Chondrocyte (in vitro differentiated cells): Measurements from ENCODE around the gene ATG101. TPM values are rescaled to one million over a fixed set of nuclear protein-coding genes. Genes with fewer than 3 reads are reported as not detected.
A peak's percentile ranks its signal among the peaks of the same experiment; 100 is the strongest.

Experiments used
- DNase-seq: peaks from one replicate; pipeline ENCODE4 v3.0.0; 2021; ENCODE audit warnings: mixed read lengths, low spot score
- H3K27ac Mint-ChIP-seq: one replicate; pipeline ENCODE4 v1.8.0; 2021; ENCODE audit warnings: mild to moderate bottlenecking, moderate library complexity, mixed read lengths; ENCODE audit not compliant: unreplicated experiment
- H3K27me3 Mint-ChIP-seq: 2 replicates; pipeline ENCODE4 v1.8.0; 2021; ENCODE audit warnings: low read depth, mixed read lengths
- H3K36me3 Mint-ChIP-seq: 2 replicates; pipeline ENCODE4 v1.8.0; 2021; ENCODE audit warnings: low read depth, mixed read lengths
- H3K4me1 Mint-ChIP-seq: 2 replicates; pipeline ENCODE4 v1.8.0; 2021; ENCODE audit warnings: low read depth, mild to moderate bottlenecking, mixed read lengths
- H3K4me3 Mint-ChIP-seq: one replicate; pipeline ENCODE4 v1.8.0; 2021; ENCODE audit warnings: mild to moderate bottlenecking, moderate library complexity, mixed read lengths; ENCODE audit not compliant: unreplicated experiment
- H3K9me3 Mint-ChIP-seq: 2 replicates; pipeline ENCODE4 v1.8.0; 2021; ENCODE audit warnings: low read depth, mixed read lengths
- total RNA-seq: library from RNA; stranded (reverse); gene quantifications from 3 replicates; pipeline ENCODE4 v1.2.1, GENCODE V29; 2021
- TF ChIP-seq, protein P1 (sequence below): fragments of 200-600 bp; sonication (generic); IDR thresholded peaks from 2 replicates; pipeline ENCODE4 v1.5.0; 2021; ENCODE audit warnings: antibody characterized with exemption, mild to moderate bottlenecking, moderate library complexity

Gene ATG101
- total RNA-seq, 1 donor from 2014 or later = 48.0 TPM

DNA sequence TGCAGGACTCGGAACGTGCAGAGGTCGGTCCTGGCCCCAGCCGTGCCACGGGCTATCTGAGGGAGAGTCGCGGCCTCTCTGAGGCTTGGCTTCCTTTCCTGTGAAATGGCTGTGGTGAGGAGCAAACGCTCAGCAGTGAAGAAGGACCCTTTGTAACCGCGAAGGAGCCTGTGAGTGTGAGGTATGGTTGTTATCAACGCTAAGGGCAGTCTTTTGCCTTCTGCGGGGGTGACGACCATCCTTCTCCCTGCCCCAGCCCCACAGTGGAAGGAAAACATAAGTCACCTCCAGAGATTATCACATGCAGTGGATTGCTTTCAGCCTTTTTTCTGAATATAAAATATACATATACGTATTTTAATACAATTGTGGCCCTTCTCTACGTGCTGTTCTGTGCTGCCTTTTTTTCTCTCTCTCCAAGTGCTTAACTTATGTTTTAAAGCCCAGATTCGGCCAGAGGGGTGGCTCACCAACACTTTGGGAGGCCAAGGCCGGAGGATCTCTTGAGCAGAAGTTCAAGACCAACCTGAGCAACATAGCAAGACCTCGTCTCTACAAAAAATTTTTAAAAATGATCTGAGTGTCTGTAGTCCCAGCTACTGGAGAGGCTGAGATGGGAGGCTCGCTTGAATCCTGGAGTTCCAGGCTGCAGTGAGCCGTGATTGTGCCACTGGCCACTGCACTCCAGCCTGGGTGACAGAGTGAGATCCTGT lies 45.6 kb upstream of the ATG101 start:
- H3K27ac Mint-ChIP-seq = no peak overlapping the region

DNA sequence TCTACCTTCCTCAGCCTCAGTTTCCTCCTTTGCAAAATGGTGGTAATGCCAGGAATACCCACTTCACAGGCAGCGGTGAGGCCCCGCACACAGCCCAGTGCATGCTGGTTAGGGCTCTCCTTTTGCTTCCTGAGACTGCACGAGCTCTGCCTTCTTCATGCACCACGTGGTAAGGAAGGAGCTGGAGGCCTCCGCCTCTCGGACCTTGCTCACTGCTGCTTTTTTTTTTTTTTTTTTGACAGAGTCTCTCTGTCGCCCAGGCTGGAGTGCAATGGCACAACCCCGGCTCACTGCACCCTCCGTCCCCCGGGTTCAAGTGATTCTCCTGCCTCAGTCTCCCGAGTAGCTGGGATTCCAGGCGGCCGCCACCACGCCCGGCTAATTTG lies 44.9 kb upstream of the ATG101 start:
- no peak for DNase-seq
- Mint-ChIP-seq H3K4me3 (no peak overlapping the region), H3K27me3 (no peaks in the 10 kb centered on the region), H3K27ac (no peak overlapping the region), H3K36me3 (no peaks in the 10 kb centered on the region), H3K4me1 (peaks cover 27% of the 10 kb centered on the region), H3K9me3 (no peaks in the 10 kb centered on the region)
- TF ChIP-seq, protein P1, sequence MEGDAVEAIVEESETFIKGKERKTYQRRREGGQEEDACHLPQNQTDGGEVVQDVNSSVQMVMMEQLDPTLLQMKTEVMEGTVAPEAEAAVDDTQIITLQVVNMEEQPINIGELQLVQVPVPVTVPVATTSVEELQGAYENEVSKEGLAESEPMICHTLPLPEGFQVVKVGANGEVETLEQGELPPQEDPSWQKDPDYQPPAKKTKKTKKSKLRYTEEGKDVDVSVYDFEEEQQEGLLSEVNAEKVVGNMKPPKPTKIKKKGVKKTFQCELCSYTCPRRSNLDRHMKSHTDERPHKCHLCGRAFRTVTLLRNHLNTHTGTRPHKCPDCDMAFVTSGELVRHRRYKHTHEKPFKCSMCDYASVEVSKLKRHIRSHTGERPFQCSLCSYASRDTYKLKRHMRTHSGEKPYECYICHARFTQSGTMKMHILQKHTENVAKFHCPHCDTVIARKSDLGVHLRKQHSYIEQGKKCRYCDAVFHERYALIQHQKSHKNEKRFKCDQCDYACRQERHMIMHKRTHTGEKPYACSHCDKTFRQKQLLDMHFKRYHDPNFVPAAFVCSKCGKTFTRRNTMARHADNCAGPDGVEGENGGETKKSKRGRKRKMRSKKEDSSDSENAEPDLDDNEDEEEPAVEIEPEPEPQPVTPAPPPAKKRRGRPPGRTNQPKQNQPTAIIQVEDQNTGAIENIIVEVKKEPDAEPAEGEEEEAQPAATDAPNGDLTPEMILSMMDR = no peak

More for the DNA sequence above, 45.6 kb upstream of the ATG101 start:
- H3K4me3 Mint-ChIP-seq = peak overlapping the region; percentile 74
- H3K36me3 Mint-ChIP-seq = no peaks in the 10 kb centered on the region
- H3K27me3 Mint-ChIP-seq = no peaks in the 10 kb centered on the region
- no peak for DNase-seq
- no peaks in the 10 kb centered on the region for H3K9me3 Mint-ChIP-seq
- TF ChIP-seq, protein P1 = peak; percentile 66
- H3K4me1 Mint-ChIP-seq = peaks cover 25% of the 10 kb centered on the region

DNA sequence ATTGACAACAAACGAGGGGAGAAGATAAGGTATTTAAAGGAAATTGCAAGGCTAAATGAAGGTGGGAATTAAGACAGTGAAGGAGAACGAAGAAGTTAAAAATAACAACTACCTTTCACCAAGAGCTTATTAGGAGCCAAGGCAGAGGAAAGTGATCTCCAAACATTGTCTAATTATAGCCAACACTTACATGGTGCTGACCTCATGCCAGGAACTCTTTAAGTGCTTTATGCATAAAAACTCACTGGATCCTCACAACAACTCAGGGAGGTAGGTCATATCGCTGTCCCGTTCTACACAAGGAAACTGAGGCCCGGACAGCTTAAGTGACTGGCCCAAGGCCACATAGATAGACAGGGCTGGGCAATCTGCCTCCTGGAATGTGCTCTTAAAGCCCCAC lies 43.5 kb upstream of the ATG101 start:
- TF ChIP-seq, protein P1 = no peak
- H3K9me3 Mint-ChIP-seq = no peaks in the 10 kb centered on the region
- no peak for DNase-seq
- H3K4me1 Mint-ChIP-seq = peaks cover 24% of the 10 kb centered on the region
- H3K4me3 Mint-ChIP-seq = peak overlapping the region; percentile 80
- no peaks in the 10 kb centered on the region for H3K27me3 Mint-ChIP-seq
- H3K27ac Mint-ChIP-seq = no peak overlapping the region
- no peaks in the 10 kb centered on the region for H3K36me3 Mint-ChIP-seq

DNA sequence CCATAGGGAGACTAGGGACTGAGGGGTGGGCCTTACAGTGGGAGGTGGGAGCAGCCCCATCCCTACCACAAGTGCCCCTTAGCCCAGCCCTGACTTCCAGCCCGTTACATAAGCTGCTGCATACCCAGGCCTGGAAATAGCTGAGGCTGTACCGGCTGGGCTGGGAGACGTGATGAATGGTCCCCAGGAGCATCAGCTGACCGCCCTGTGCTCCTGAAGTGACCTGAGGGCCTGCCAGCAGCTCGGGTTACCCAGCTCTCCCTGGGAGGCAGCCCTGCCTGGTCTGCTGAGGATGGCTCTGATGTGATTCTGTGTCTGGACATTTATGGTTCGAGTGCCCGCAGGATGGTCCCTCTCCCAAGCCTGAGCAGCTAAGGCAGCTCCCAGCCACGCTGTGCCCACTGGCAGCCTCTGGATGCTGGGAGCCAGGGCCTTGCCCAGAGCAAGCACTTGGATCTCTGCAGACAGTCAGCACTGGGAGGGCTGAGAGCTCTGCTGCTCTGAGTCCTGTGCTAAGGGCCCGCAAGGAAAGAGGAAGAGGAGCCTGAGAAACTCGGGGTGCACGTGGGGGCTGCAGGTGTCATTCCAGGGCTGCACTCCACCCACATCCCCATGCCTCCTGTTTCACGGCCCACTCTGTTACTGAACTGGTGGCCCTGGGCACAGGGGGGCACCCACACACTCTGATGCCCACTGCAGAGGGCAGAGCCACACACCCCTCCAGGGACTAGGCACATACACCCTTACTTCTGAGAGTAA lies 42.5 kb upstream of the ATG101 start:
- Mint-ChIP-seq H3K36me3 (no peaks in the 10 kb centered on the region), H3K9me3 (no peaks in the 10 kb centered on the region), H3K4me1 (peaks cover 28% of the 10 kb centered on the region), H3K27me3 (no peaks in the 10 kb centered on the region), H3K4me3 (no peak overlapping the region), H3K27ac (no peak overlapping the region)
- DNase-seq = no peak
- TF ChIP-seq, protein P1 = no peak

DNA sequence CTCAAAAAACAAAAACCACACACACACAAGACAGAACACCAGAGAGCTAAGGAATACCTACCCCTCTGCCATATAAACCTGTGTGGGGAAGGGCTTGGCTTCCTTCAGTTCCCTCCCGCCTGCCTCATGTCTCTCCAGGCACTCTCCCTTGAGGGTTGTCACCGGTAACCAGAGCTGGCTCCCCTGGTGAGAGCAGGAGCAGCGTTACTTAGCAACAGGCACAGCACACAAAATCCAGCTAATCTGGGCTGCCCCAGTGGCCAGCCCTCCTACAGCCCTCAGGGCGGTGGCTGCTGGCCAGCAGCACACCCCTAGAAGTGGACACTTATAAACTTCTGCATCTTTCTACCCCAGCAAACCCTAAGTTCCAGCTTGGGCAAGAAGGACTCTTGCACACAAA lies 40.1 kb upstream of the ATG101 start:
- no peak overlapping the region for H3K27ac Mint-ChIP-seq
- no peaks in the 10 kb centered on the region for H3K9me3 Mint-ChIP-seq
- H3K36me3 Mint-ChIP-seq = no peaks in the 10 kb centered on the region
- H3K4me1 Mint-ChIP-seq = peaks cover 43% of the 10 kb centered on the region
- H3K4me3 Mint-ChIP-seq = no peak overlapping the region
- no peaks in the 10 kb centered on the region for H3K27me3 Mint-ChIP-seq
- DNase-seq = no peak
- TF ChIP-seq, protein P1 = no peak
